Activated naive CD4-positive, alpha-beta T cell treated with anti-CD3 and anti-CD28 coated beads, Interleukin-2, amount 50 U/mL, for 72 hours (primary cell): Measurements from ENCODE around the gene OPRD1. TPM values are rescaled to one million over a fixed set of nuclear protein-coding genes. Genes with fewer than 3 reads are reported as not detected.

ENCODE experiments used
- ATAC-seq, 2 donors: fragments of 150-1000 bp; cut with Tn5 transposase; 2 replicates each; pipeline ENCODE4 v1.10.0; 2021; ENCODE audit warnings: mild to moderate bottlenecking in 2 of 2, moderate library complexity in 2 of 2
- DNase-seq, 2 donors: peaks; one replicate each; pipeline ENCODE4 v3.0.0; 2021 to 2022; ENCODE audit warnings: low spot score in 2 of 2
- H3K27ac Mint-ChIP-seq, 2 donors: one replicate each; pipeline ENCODE4 v1.8.0; 2022; ENCODE audit warnings: mild to moderate bottlenecking in 2 of 2, mixed read lengths in 2 of 2
- H3K36me3 Mint-ChIP-seq, 2 donors: one replicate each; pipeline ENCODE4 v1.8.0; 2022; ENCODE audit warnings: mixed read lengths in 2 of 2
- H3K9me3 Mint-ChIP-seq, 2 donors: one replicate each; pipeline ENCODE4 v1.8.0; 2022; ENCODE audit warnings: mixed read lengths in 2 of 2
- total RNA-seq, 2 donors: library from RNA; stranded (reverse); gene quantifications; one replicate each; pipeline ENCODE4 v1.2.3, GENCODE V29; 2022

Gene OPRD1
- total RNA-seq, 2 donors from 2014 or later = 0.05 TPM; not detected in 1

GRCh38 chr1:28886731-28887418, 74.9 kb downstream of the OPRD1 start:
- peak; percentile 77 to 79 for ATAC-seq
- DNase-seq = peak; percentile 93 to 97
- H3K9me3 Mint-ChIP-seq = no peaks in the 10 kb centered on the region
- peaks cover 4 to 5% of the 10 kb centered on the region in 2 donors for H3K36me3 Mint-ChIP-seq
- H3K27ac Mint-ChIP-seq = peak overlapping the region; percentile 82 to 88

- Mint-ChIP-seq H3K36me3 (peaks cover 4 to 5% of the 10 kb centered on the region in 2 donors), H3K9me3 (no peaks in the 10 kb centered on the region), H3K27ac (peak overlapping the region; percentile 82 to 91)
- no peak for ATAC-seq
- DNase-seq = peak in 1 of 2 donors; percentile 13
Measured at GRCh38 chr1:28887419-28887834, 75.5 kb downstream of the OPRD1 start.

- DNase-seq (no peak), ATAC-seq (no peak)
- Mint-ChIP-seq H3K27ac (peak overlapping the region; percentile 80 to 91), H3K9me3 (no peaks in the 10 kb centered on the region), H3K36me3 (peaks cover 4 to 5% of the 10 kb centered on the region in 2 donors)
Measured at GRCh38 chr1:28887835-28888682, 76.1 kb downstream of the OPRD1 start.

- ATAC-seq (no peak), DNase-seq (no peak)
- no peak overlapping the region for H3K27ac Mint-ChIP-seq
- H3K36me3 Mint-ChIP-seq = peaks cover 4 to 5% of the 10 kb centered on the region in 2 donors
- no peaks in the 10 kb centered on the region for H3K9me3 Mint-ChIP-seq
Measured at GRCh38 chr1:28888915-28889314, 76.9 kb downstream of the OPRD1 start.

- ATAC-seq (no peak), DNase-seq (no peak)
- H3K27ac Mint-ChIP-seq = no peak overlapping the region
- H3K36me3 Mint-ChIP-seq = peaks cover 4 to 5% of the 10 kb centered on the region in 2 donors
- no peaks in the 10 kb centered on the region for H3K9me3 Mint-ChIP-seq
Measured at GRCh38 chr1:28889357-28889756, 77.4 kb downstream of the OPRD1 start.

GRCh38 chr1:28890435-28890834, 78.5 kb downstream of the OPRD1 start:
- Mint-ChIP-seq H3K27ac (no peak overlapping the region), H3K36me3 (peaks cover 4 to 5% of the 10 kb centered on the region in 2 donors), H3K9me3 (no peaks in the 10 kb centered on the region)
- ATAC-seq (no peak), DNase-seq (no peak)

GRCh38 chr1:28890836-28891235, 78.9 kb downstream of the OPRD1 start:
- H3K9me3 Mint-ChIP-seq = no peaks in the 10 kb centered on the region
- ATAC-seq (no peak), DNase-seq (no peak)
- H3K27ac Mint-ChIP-seq = no peak overlapping the region
- peaks cover 4 to 5% of the 10 kb centered on the region in 2 donors for H3K36me3 Mint-ChIP-seq

- no peak for DNase-seq
- Mint-ChIP-seq H3K36me3 (peaks cover 4 to 5% of the 10 kb centered on the region in 2 donors), H3K9me3 (no peaks in the 10 kb centered on the region), H3K27ac (no peak overlapping the region)
- ATAC-seq = no peak
Measured at GRCh38 chr1:28891256-28891655, 79.3 kb downstream of the OPRD1 start.

GRCh38 chr1:28893403-28894102, 81.6 kb downstream of the OPRD1 start:
- peak in 1 of 2 donors; percentile 55 for ATAC-seq
- Mint-ChIP-seq H3K9me3 (no peaks in the 10 kb centered on the region), H3K27ac (no peak overlapping the region)

GRCh38 chr1:28894785-28895184, 82.8 kb downstream of the OPRD1 start:
- ATAC-seq = no peak
- no peaks in the 10 kb centered on the region for H3K9me3 Mint-ChIP-seq
- H3K27ac Mint-ChIP-seq = peak overlapping the region in 1 of 2 donors; percentile 82
- no peaks in the 10 kb centered on the region for H3K36me3 Mint-ChIP-seq
- no peak for DNase-seq

More at GRCh38 chr1:28893403-28894102, 81.6 kb downstream of the OPRD1 start:
- H3K36me3 Mint-ChIP-seq = no peaks in the 10 kb centered on the region
- peak in 1 of 2 donors; percentile 18 for DNase-seq

- Mint-ChIP-seq H3K9me3 (no peaks in the 10 kb centered on the region), H3K27ac (peak overlapping the region; percentile 53 to 83), H3K36me3 (no peaks in the 10 kb centered on the region)
- DNase-seq = no peak
- ATAC-seq = no peak
Measured at GRCh38 chr1:28895896-28896608, 84.1 kb downstream of the OPRD1 start.

GRCh38 chr1:28896609-28896986, 84.6 kb downstream of the OPRD1 start:
- Mint-ChIP-seq H3K36me3 (no peaks in the 10 kb centered on the region), H3K9me3 (no peaks in the 10 kb centered on the region), H3K27ac (peak overlapping the region; percentile 53 to 83)
- ATAC-seq (no peak), DNase-seq (no peak)

- no peak for DNase-seq
- Mint-ChIP-seq H3K27ac (peak overlapping the region; percentile 39 to 70), H3K36me3 (no peaks in the 10 kb centered on the region), H3K9me3 (no peaks in the 10 kb centered on the region)
- ATAC-seq = no peak
Measured at GRCh38 chr1:28897789-28898188, 85.8 kb downstream of the OPRD1 start.

- Mint-ChIP-seq H3K9me3 (no peaks in the 10 kb centered on the region), H3K27ac (peak overlapping the region in 1 of 2 donors; percentile 70), H3K36me3 (peaks cover 0 to 2% of the 10 kb centered on the region in 2 donors)
- no peak for ATAC-seq
- no peak for DNase-seq
Measured at GRCh38 chr1:28898405-28898881, 86.5 kb downstream of the OPRD1 start.

GRCh38 chr1:28899267-28899666, 87.3 kb downstream of the OPRD1 start:
- DNase-seq = no peak
- Mint-ChIP-seq H3K27ac (peak overlapping the region in 1 of 2 donors; percentile 10), H3K36me3 (peaks cover 0 to 6% of the 10 kb centered on the region in 2 donors), H3K9me3 (no peaks in the 10 kb centered on the region)
- no peak for ATAC-seq

GRCh38 chr1:28900562-28900961, 88.6 kb downstream of the OPRD1 start:
- peak overlapping the region in 1 of 2 donors; percentile 12 for H3K27ac Mint-ChIP-seq
- H3K9me3 Mint-ChIP-seq = no peaks in the 10 kb centered on the region
- no peak for ATAC-seq
- H3K36me3 Mint-ChIP-seq = peaks cover 0 to 6% of the 10 kb centered on the region in 2 donors
- DNase-seq = no peak
